ENCODE results near the gene ZSWIM4.
A peak's percentile ranks its signal among the peaks of the same experiment; 100 is the strongest.

The ZSWIM4 gene

DNA sequence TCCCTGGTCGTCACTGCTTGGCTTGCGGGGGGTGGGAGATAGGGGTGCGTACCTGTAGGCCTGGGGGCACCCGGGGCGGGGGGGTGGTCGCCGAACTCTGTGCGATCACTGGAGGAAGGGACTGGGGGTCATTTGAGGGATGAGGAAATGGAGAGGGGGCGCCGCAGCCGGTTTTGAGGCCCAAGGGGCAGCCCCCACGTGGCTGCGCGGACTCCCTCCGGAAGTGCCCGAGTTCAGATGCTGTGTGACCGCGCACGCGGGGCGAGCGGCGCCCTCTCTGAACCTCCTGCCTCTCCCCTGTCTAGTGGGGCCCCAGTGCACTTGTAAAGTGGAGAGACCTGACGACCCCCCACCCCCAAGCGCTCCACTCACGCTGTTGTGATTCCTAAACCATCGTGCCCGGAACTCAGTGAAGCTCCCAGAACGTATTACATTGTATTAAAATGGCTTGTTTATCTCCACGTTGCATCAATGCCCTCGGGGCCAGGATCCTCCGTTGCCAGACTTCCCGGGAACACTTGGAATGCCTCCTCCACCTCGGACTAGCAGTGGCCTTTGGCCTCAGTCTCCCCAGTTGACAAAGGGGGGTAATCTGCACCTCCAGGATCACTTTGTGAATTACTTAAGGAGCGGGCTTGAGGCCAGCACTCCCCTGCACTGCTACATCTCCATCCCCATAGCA lies 78.7 kb downstream of the ZSWIM4 start:
- DNase-seq (ENCODE audit: low read depth), result no peak

GRCh38 chr19:13875824-13876223 lies 80.6 kb downstream of the ZSWIM4 start:
- no peak for DNase-seq (ENCODE audit: low read depth)

GRCh38 chr19:13876834-13877233 lies 81.6 kb downstream of the ZSWIM4 start, which contains the start of gene NANOS3:
Gene NANOS3, plus strand, starts transcription at chr19:13877134. Its CDS starts 115 bp downstream, at chr19:13877249.
- no peak for DNase-seq (ENCODE audit: low read depth)

DNA sequence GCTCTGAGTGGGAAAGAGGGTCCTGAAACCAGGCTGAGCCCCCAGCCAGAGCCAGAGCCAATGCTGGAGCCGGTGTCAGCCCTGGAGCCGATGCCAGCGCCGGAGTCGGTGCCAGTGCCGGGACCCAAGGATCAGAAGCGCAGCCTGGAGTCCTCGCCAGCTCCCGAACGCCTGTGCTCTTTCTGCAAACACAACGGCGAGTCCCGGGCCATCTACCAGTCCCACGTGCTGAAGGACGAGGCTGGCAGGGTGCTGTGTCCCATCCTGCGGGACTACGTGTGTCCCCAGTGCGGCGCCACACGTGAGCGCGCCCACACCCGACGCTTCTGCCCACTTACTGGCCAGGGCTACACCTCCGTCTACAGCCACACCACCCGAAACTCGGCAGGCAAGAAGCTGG lies 82.1 kb downstream of the ZSWIM4 start:
- DNase-seq (ENCODE audit: low read depth), result no peak

GRCh38 chr19:13880059-13881043 lies 85.1 kb downstream of the ZSWIM4 start:
- DNase-seq (ENCODE audit: low read depth), result peak; percentile 92

GRCh38 chr19:13881251-13881691 lies 86.0 kb downstream of the ZSWIM4 start:
- DNase-seq (ENCODE audit: low read depth), result no peak

All from fibroblast of the conjunctiva (primary cell).